H1 (cell line): ENCODE measurements around the gene ESRRB. TPM values are rescaled to one million over a fixed set of nuclear protein-coding genes. Genes with fewer than 3 reads are reported as not detected.

Source experiments
- BRCA1 ChIP-seq: IDR thresholded peaks from 2 replicates; pipeline ENCODE4 v1.6.1; 2012; ENCODE audit warnings: low read depth, low read length, improper control_type of control experiment
- HDAC2 ChIP-seq, 2 experiments: fragments of 300-600 bp in 1 of 2; sonication (generic) in 1 of 2; IDR thresholded peaks; 2 replicates each; pipeline ENCODE4 v1.6.1; 2011 to 2012; ENCODE audit warnings: low read depth in 2 of 2, low read length in 2 of 2, mild to moderate bottlenecking in 2 of 2, moderate library complexity in 2 of 2, borderline replicate concordance in 1 of 2, inconsistent platforms in 1 of 2
- JUN ChIP-seq: IDR thresholded peaks from 2 replicates; pipeline ENCODE4 v1.6.1; 2011; ENCODE audit warnings: low read depth, mild to moderate bottlenecking, improper control_type of control experiment, low read length
- KDM1A ChIP-seq: fragments of 200-600, 300-600 bp; sonication (generic); IDR thresholded peaks from 2 replicates; pipeline ENCODE4 v1.7.1; 2016; ENCODE audit warnings: mild to moderate bottlenecking, low read length, borderline replicate concordance
- MAFK ChIP-seq: IDR thresholded peaks from 2 replicates; pipeline ENCODE4 v1.6.1; 2012; ENCODE audit warnings: low read depth, mild to moderate bottlenecking, improper control_type of control experiment, low read length
- POU5F1 ChIP-seq: IDR thresholded peaks from 2 replicates; pipeline ENCODE4 v1.6.1; 2011; ENCODE audit warnings: low read depth, mild to moderate bottlenecking, low read length, moderate library complexity
- polyA plus RNA-seq, 7 experiments: library from polyadenylated mRNA; depleted of rRNA in 3 of 7; stranded (reverse) in 5 of 7; unstranded in 2 of 7; fragments of >200 nt in 5 of 7; fragments of 200-250 nt in 2 of 7; gene quantifications; 1 replicate in 5 of 7; 2 replicates in 1 of 7; 4 replicates in 1 of 7; pipeline versions ENCODE4 v1.2.1 to v1.2.3, GENCODE V29; 2011 to 2013; ENCODE audit warnings: missing spikeins in 2 of 7, mixed read lengths in 2 of 7
- total RNA-seq: library from RNA; stranded (reverse); fragmentation: NEBNext Ultra II Directional; extraction: Animal tissue kit (Norgen Biotek cat#: 25700); gene quantifications from 2 replicates; pipeline ENCODE4 v1.2.1, GENCODE V29; 2021

The ESRRB gene
- total and polyA plus RNA-seq, 2 of the 8 experiments (the other 6 are each of a cell fraction or from before 2014, with no cell fraction given), result 0.29 to 0.45 TPM

- no peak for TF ChIP-seq KDM1A
- TF ChIP-seq BRCA1, result no peak
- TF ChIP-seq MAFK, result no peak
- TF ChIP-seq POU5F1, result no peak
- TF ChIP-seq HDAC2 (IDR thresholded peaks at IDR 0.05; ENCODE audit: borderline replicate concordance in 1 of 2, low read depth in 2 of 2, low read length in 2 of 2), result no peak
- TF ChIP-seq JUN, result no peak
Observed at GRCh38 chr14:76531085-76531484, 155.1 kb downstream of the ESRRB start (continued).
